ENCODE data around the gene ATP5F1A. TPM values are rescaled to one million over a fixed set of nuclear protein-coding genes. Genes with fewer than 3 reads are reported as not detected.

The ATP5F1A gene
- total RNA-seq, 1 experiment from 2014 or later: 625 TPM

GRCh38 chr18:46046688-46047087 lies 51.4 kb downstream of the ATP5F1A start:
- TF ChIP-seq CTCF (conservative IDR thresholded peaks at IDR 0.05): no peak

More at GRCh38 chr18:46046688-46047087, 51.4 kb downstream of the ATP5F1A start:
- Histone ChIP-seq H2BK15ac (ENCODE audit: low read depth, low read length) (no peak overlapping the region), H3K18ac (ENCODE audit: insufficient read length, low read depth, low read length) (no peak overlapping the region), H2AK5ac (ENCODE audit: insufficient read length, low read length) (no peak overlapping the region), H3K79me1 (ENCODE audit: insufficient read depth, low read depth, low read length, poor library complexity, severe bottlenecking) (no peaks in the 10 kb centered on the region), H4K8ac (replicated peaks; ENCODE audit: insufficient read length, low read depth, low read length) (no peak overlapping the region), H2BK12ac (ENCODE audit: insufficient read length, low read depth, low read length) (no peak overlapping the region), H2BK20ac (ENCODE audit: low read depth, low read length, poor library complexity, severe bottlenecking) (no peak overlapping the region), H3K27ac (ENCODE audit: insufficient read length, low read depth, low read length) (no peak overlapping the region), H3K4me1 (ENCODE audit: insufficient read depth, low read length) (no peaks in the 10 kb centered on the region), H2AFZ (ENCODE audit: low read length) (no peak overlapping the region), H3K79me2 (ENCODE audit: insufficient read depth, low read length) (no peaks in the 10 kb centered on the region), H3K9ac (ENCODE audit: extremely low read depth, insufficient read length, low read length) (no peak overlapping the region), H3T11ph (ENCODE audit: low read length) (no peak overlapping the region), H4K5ac (ENCODE audit: insufficient read length, low read depth, low read length) (no peak overlapping the region), H3K14ac (ENCODE audit: insufficient read depth, low read length) (no peak overlapping the region), H3K23ac (ENCODE audit: insufficient read length, low read depth, low read length) (no peak overlapping the region), H4K20me1 (ENCODE audit: control insufficient read depth, insufficient read depth, insufficient read length) (no peaks in the 10 kb centered on the region), H3K27me3 (ENCODE audit: insufficient read depth, low read length) (no peaks in the 10 kb centered on the region), H2BK120ac (ENCODE audit: low read depth, low read length, poor library complexity, severe bottlenecking) (no peak overlapping the region), H3K23me2 (ENCODE audit: insufficient read length, low read depth, low read length, poor library complexity, severe bottlenecking) (no peaks in the 10 kb centered on the region), H3K4me2 (ENCODE audit: insufficient read depth, insufficient read length, low read length) (no peak overlapping the region), H2BK5ac (ENCODE audit: insufficient read length, low read length) (no peak overlapping the region), H3K4ac (ENCODE audit: low read depth, low read length) (no peak overlapping the region), H3K9me3 (ENCODE audit: control insufficient read depth, low read depth, low read length) (no peaks in the 10 kb centered on the region), H4K91ac (ENCODE audit: insufficient read length, low read depth, low read length) (no peak overlapping the region), H3K56ac (ENCODE audit: insufficient read length, low read depth, low read length) (no peak overlapping the region)
- Mint-ChIP-seq H3K27ac (peak overlapping the region in 1 of 3 experiments; percentile 81; a peak in 1 of 7 replicates), H3K4me3 (no peak overlapping the region), H3K9me3 (no peaks in the 10 kb centered on the region; a peak in 1 of 5 replicates), H3K4me1 (peaks cover 9 to 12% of the 10 kb centered on the region in 2 experiments), H3K36me3 (ENCODE audit: insufficient read depth in 1 of 3, low read depth in 3 of 3) (no peaks in the 10 kb centered on the region), H3K27me3 (ENCODE audit: low read depth) (no peaks in the 10 kb centered on the region; the same call in 1 of the 2 replicates)
- no peak for DNase-seq
- no CpG with 5 or more reads among the region's 2 CpGs for WGBS (ENCODE audit: extremely low coverage, insufficient read length, low lambda C conversion rate)
